ENCODE data around the gene COL18A1. TPM values are rescaled to one million over a fixed set of nuclear protein-coding genes. Genes with fewer than 3 reads are reported as not detected.

The COL18A1 gene
- total RNA-seq, 3 donors from 2014 or later (not counting 1 experiment from before 2014, with no cell fraction given): 12.3 to 22.3 (median 12.7) TPM

GRCh38 chr21:45459171-45460010, 54.4 kb downstream of the COL18A1 start:
- Mint-ChIP-seq H3K4me3 (no peak overlapping the region), H3K4me1 (no peaks in the 10 kb centered on the region), H3K36me3 (no peaks in the 10 kb centered on the region), H3K27me3 (ENCODE audit: low read depth in 2 of 2) (peaks cover under 1 to 3% of the 10 kb centered on the region in 2 donors), H3K9me3 (no peaks in the 10 kb centered on the region), H3K27ac (no peak overlapping the region)
- H3K36me3 ChIP-seq (ENCODE audit: control insufficient read depth, insufficient read depth, low read length): no peaks in the 10 kb centered on the region
- TF ChIP-seq CTCF (IDR thresholded peaks at IDR 0.05): no peak
- peaks cover 6% of the 10 kb centered on the region for H3K4me1 ChIP-seq (ENCODE audit: control insufficient read depth, insufficient read depth, low read length)
- H3K4me3 ChIP-seq (ENCODE audit: low read length): no peak overlapping the region
- intact Hi-C loops (cut with micrococcal nuclease): no loop called here
- DNase-seq (no peak), ATAC-seq (no peak)
- no peaks in the 10 kb centered on the region for H3K9me3 ChIP-seq (ENCODE audit: control insufficient read depth, insufficient read depth, low read length)
- WGBS (ENCODE audit: insufficient coverage): 84% methylated on average over 23 of the region's 23 CpGs
- no peaks in the 10 kb centered on the region for H3K27me3 ChIP-seq (ENCODE audit: control insufficient read depth, insufficient read depth, low read length)
- H3K27ac ChIP-seq (ENCODE audit: low read length): no peak overlapping the region

GRCh38 chr21:45460011-45460565, 55.1 kb downstream of the COL18A1 start:
- ATAC-seq: no peak
- H3K27ac Mint-ChIP-seq: no peak overlapping the region
- TF ChIP-seq CTCF (IDR thresholded peaks at IDR 0.05): no peak
- Histone ChIP-seq H3K36me3 (ENCODE audit: control insufficient read depth, insufficient read depth, low read length) (no peaks in the 10 kb centered on the region), H3K9me3 (ENCODE audit: control insufficient read depth, insufficient read depth, low read length) (no peaks in the 10 kb centered on the region), H3K4me1 (ENCODE audit: control insufficient read depth, insufficient read depth, low read length) (peaks cover 5% of the 10 kb centered on the region), H3K27ac (ENCODE audit: low read length) (no peak overlapping the region), H3K4me3 (ENCODE audit: low read length) (no peak overlapping the region), H3K27me3 (ENCODE audit: control insufficient read depth, insufficient read depth, low read length) (no peaks in the 10 kb centered on the region)
- H3K27me3 Mint-ChIP-seq (ENCODE audit: low read depth in 2 of 2): peaks cover 3 to 7% of the 10 kb centered on the region in 2 donors
- intact Hi-C loops (cut with micrococcal nuclease): no loop called here
- WGBS (ENCODE audit: insufficient coverage): 94% methylated on average over 23 of the region's 23 CpGs
- H3K4me1 Mint-ChIP-seq: no peaks in the 10 kb centered on the region
- no peaks in the 10 kb centered on the region for H3K9me3 Mint-ChIP-seq
- DNase-seq: no peak
- no peak overlapping the region for H3K4me3 Mint-ChIP-seq
- no peaks in the 10 kb centered on the region for H3K36me3 Mint-ChIP-seq

GRCh38 chr21:45460611-45461368, 55.8 kb downstream of the COL18A1 start:
- no peak overlapping the region for H3K27ac Mint-ChIP-seq

More at GRCh38 chr21:45460611-45461368, 55.8 kb downstream of the COL18A1 start:
- Mint-ChIP-seq H3K27me3 (ENCODE audit: low read depth in 2 of 2) (peaks cover 3 to 11% of the 10 kb centered on the region in 2 donors), H3K4me1 (no peaks in the 10 kb centered on the region), H3K4me3 (no peak overlapping the region), H3K9me3 (no peaks in the 10 kb centered on the region), H3K36me3 (no peaks in the 10 kb centered on the region)
- no peaks in the 10 kb centered on the region for H3K4me1 ChIP-seq (ENCODE audit: control insufficient read depth, insufficient read depth, low read length)
- H3K27ac ChIP-seq (ENCODE audit: low read length): no peak overlapping the region
- DNase-seq (no peak), ATAC-seq (no peak)
- H3K9me3 ChIP-seq (ENCODE audit: control insufficient read depth, insufficient read depth, low read length): no peaks in the 10 kb centered on the region
- no peaks in the 10 kb centered on the region for H3K27me3 ChIP-seq (ENCODE audit: control insufficient read depth, insufficient read depth, low read length)
- no peaks in the 10 kb centered on the region for H3K36me3 ChIP-seq (ENCODE audit: control insufficient read depth, insufficient read depth, low read length)
- TF ChIP-seq CTCF (IDR thresholded peaks at IDR 0.05): no peak
- WGBS (ENCODE audit: insufficient coverage): 85% methylated on average over 8 of the region's 9 CpGs
- intact Hi-C loops (cut with micrococcal nuclease): no loop called here
- no peak overlapping the region for H3K4me3 ChIP-seq (ENCODE audit: low read length)
